Lower leg skin (tissue), 3 donors: Measurements from ENCODE around the gene METTL2A.
"Not testable (repeated sequence)": the region's sequence is repeated elsewhere in the genome, so short reads cannot be mapped to it uniquely, and the experiment has no call there.

Experiments used
- POLR2A ChIP-seq, 2 donors: fragments of 450-650 bp; IDR thresholded peaks; one replicate each; pipeline ENCODE4 v1.6.1; 2016 to 2017; ENCODE audit warnings: antibody characterized with exemption in 2 of 2, mild to moderate bottlenecking in 1 of 2, moderate library complexity in 1 of 2
- TF ChIP-seq, protein P1 (sequence below), 3 donors: fragments of 450-650 bp; IDR thresholded peaks; one replicate each; pipeline ENCODE4 v1.5.1; 2016; ENCODE audit warnings: antibody characterized with exemption in 3 of 3, mild to moderate bottlenecking in 3 of 3, moderate library complexity in 2 of 3

DNA sequence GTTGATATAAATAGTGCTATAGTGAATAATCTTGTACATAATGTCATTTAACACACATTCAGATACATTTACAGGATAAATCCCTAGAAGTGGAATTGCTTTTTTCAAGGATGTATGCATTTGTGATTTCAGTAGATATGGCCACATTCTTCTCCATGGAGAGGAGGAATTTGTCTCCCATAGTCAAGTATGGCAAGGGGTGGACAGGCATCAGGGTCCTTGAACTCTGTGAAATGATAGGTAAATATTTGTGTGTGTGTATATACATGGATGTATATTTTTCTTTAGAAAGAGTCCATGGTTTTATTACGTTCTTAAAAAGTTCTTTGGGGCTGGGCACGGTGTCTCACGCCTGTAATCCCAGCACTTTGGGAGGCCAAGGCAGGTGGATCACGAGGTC is 72.6 kb downstream of the METTL2A start:
- TF ChIP-seq, protein P1, sequence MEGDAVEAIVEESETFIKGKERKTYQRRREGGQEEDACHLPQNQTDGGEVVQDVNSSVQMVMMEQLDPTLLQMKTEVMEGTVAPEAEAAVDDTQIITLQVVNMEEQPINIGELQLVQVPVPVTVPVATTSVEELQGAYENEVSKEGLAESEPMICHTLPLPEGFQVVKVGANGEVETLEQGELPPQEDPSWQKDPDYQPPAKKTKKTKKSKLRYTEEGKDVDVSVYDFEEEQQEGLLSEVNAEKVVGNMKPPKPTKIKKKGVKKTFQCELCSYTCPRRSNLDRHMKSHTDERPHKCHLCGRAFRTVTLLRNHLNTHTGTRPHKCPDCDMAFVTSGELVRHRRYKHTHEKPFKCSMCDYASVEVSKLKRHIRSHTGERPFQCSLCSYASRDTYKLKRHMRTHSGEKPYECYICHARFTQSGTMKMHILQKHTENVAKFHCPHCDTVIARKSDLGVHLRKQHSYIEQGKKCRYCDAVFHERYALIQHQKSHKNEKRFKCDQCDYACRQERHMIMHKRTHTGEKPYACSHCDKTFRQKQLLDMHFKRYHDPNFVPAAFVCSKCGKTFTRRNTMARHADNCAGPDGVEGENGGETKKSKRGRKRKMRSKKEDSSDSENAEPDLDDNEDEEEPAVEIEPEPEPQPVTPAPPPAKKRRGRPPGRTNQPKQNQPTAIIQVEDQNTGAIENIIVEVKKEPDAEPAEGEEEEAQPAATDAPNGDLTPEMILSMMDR (IDR thresholded peaks at IDR 0.05): not testable (repeated sequence)
- TF ChIP-seq POLR2A (IDR thresholded peaks at IDR 0.05): not testable (repeated sequence)
